Stimulated activated CD4-positive, alpha-beta T cell treated with anti-CD3 and anti-CD28 coated beads, Interleukin-1b, Interleukin-23, amount 100 ng/mL, for 48 hours (primary cell): ENCODE results near the gene ERAS.
"Not testable (repeated sequence)": the region's sequence is repeated elsewhere in the genome, so short reads cannot be mapped to it uniquely, and the experiment has no call there.

Experiments
- DNase-seq: peaks from one replicate; pipeline ENCODE4 v3.0.0-alpha.2; 2020

Gene ERAS

GRCh38 chrX:48835524-48836329, 9.4 kb downstream of the ERAS start, which contains the start of gene PCSK1N:
Gene PCSK1N, minus strand, starts transcription at chrX:48835610. Its CDS starts 78 bp downstream, at chrX:48835532.
- DNase-seq: no peak

- no peak for DNase-seq
Measured at GRCh38 chrX:48839686-48840085, 13.4 kb downstream of the ERAS start.

GRCh38 chrX:48848847-48849246, 22.5 kb downstream of the ERAS start:
- no peak for DNase-seq

GRCh38 chrX:48852857-48853256, 26.5 kb downstream of the ERAS start:
- DNase-seq: no peak

- not testable (repeated sequence) for DNase-seq
Measured at GRCh38 chrX:48853494-48853893, 27.2 kb downstream of the ERAS start.

- not testable (repeated sequence) for DNase-seq
Measured at GRCh38 chrX:48854121-48854804, 27.9 kb downstream of the ERAS start.

GRCh38 chrX:48854898-48855297, 28.6 kb downstream of the ERAS start:
- no peak for DNase-seq

GRCh38 chrX:48864210-48864609, 37.9 kb downstream of the ERAS start:
- DNase-seq: no peak

- not testable (repeated sequence) for DNase-seq
Measured at GRCh38 chrX:48872017-48872416, 45.7 kb downstream of the ERAS start.

- DNase-seq: not testable (repeated sequence)
Measured at GRCh38 chrX:48876944-48877343, 50.6 kb downstream of the ERAS start.
